HCT116 (cell line): Measurements from ENCODE around the gene TBX15. TPM values are rescaled to one million over a fixed set of nuclear protein-coding genes. Genes with fewer than 3 reads are reported as not detected.

ENCODE experiments used
- ATAC-seq: fragments of 200-7000 bp; cut with Tn5 transposase; 2 replicates; pipeline ENCODE4 v1.9.1; 2020; ENCODE audit warnings: mild to moderate bottlenecking, moderate library complexity
- BruUV-seq: library from RNA; stranded (reverse); fragments of 400-500 nt; replicated peaks from 2 replicates; lab custom pipeline; 2021; lab: Mats Ljungman, UMichigan
- CTCF ChIA-PET: fragments of 300-600 bp; sonication (Branson Sonifier 250); formaldehyde crosslinking; loops from one replicate; lab custom pipeline; 2021; ENCODE audit warnings: antibody characterized with exemption; lab: Charles Lee
- POLR2A ChIA-PET: fragments of 300-600, 350-600 bp; sonication (Branson Sonifier 250); formaldehyde crosslinking; loops from one replicate; lab custom pipeline; 2021; ENCODE audit warnings: antibody characterized with exemption; lab: Charles Lee
- RAD21 ChIA-PET, 2 experiments: fragments of 300-600 bp; sonication (Branson Sonifier 250); formaldehyde crosslinking; loops; one replicate each; lab custom pipeline; 2023; ENCODE audit warnings: low total read pairs in 2 of 2; ENCODE audit not compliant: uncharacterized antibody in 2 of 2, unreplicated experiment in 2 of 2, low non-redundant PET in 1 of 2; lab: Charles Lee
- DNase-seq: peaks from one replicate; pipeline ENCODE4 v3.0.0-alpha.2; 2010; ENCODE audit warnings: low read depth, low spot score
- H2AFZ ChIP-seq: fragments of 200-600 bp; shearing (Covaris generic), sonication (generic); 2 replicates; pipeline ENCODE4 v1.6.1; 2017; ENCODE audit warnings: low read depth, mixed run types, mixed read lengths, antibody characterized with exemption, low read length; ENCODE audit not compliant: poor library complexity, severe bottlenecking
- H3K27ac ChIP-seq: 2 replicates; pipeline ENCODE4 v1.5.1; 2012; ENCODE audit warnings: low read depth, low read length
- H3K27me3 ChIP-seq: fragments of 200-600 bp; sonication (generic); 2 replicates; pipeline ENCODE4 v1.6.1; 2016; ENCODE audit warnings: mixed run types, low read length, mixed read lengths; ENCODE audit not compliant: insufficient read depth
- H3K36me3 ChIP-seq, 2 experiments: fragments of 200-500 bp in 1 of 2; fragments of 200-600 bp in 1 of 2; sonication (Bioruptor generic) in 1 of 2; sonication (generic) in 1 of 2; 2 replicates each; pipeline versions ENCODE4 v1.5.1 to v1.6.1; 2014 to 2016; ENCODE audit warnings: low read length in 2 of 2, inconsistent platforms in 1 of 2, mixed read lengths in 1 of 2, mixed run types in 1 of 2; ENCODE audit not compliant: insufficient read depth in 2 of 2, control insufficient read depth in 1 of 2
- H3K4me1 ChIP-seq, 2 experiments: fragments of 200-600 bp in 1 of 2; sonication (generic) in 1 of 2; 2 replicates each; pipeline versions ENCODE4 v1.5.1 to v1.6.1; 2012 to 2017; ENCODE audit warnings: low read length in 2 of 2, inconsistent platforms in 1 of 2, mild to moderate bottlenecking in 1 of 2, mixed read lengths in 1 of 2, mixed run types in 1 of 2, moderate library complexity in 1 of 2; ENCODE audit not compliant: insufficient read depth in 2 of 2, control insufficient read depth in 1 of 2
- H3K4me2 ChIP-seq: fragments of 200-600 bp; sonication (generic); 2 replicates; pipeline ENCODE4 v1.6.1; 2017; ENCODE audit warnings: mixed run types, low read length, mixed read lengths
- H3K4me3 ChIP-seq, 2 experiments: fragments of 200-600 bp in 1 of 2; sonication (generic) in 1 of 2; replicated peaks in 1 of 2; 2 replicates each; pipeline ENCODE4 v1.5.1; 2011 to 2016; ENCODE audit warnings: low read length in 2 of 2, control low read depth in 1 of 2, low read depth in 1 of 2, mild to moderate bottlenecking in 1 of 2, mixed read lengths in 1 of 2, mixed run types in 1 of 2
- H3K79me2 ChIP-seq: fragments of 200-600 bp; sonication (generic); 2 replicates; pipeline ENCODE4 v1.6.1; 2017; ENCODE audit warnings: mild to moderate bottlenecking, mixed run types, low read length, moderate library complexity, mixed read lengths; ENCODE audit not compliant: insufficient read depth
- H3K9ac ChIP-seq: fragments of 200-600 bp; sonication (generic); 2 replicates; pipeline ENCODE4 v1.6.1; 2016; ENCODE audit warnings: low read length, mixed read lengths
- H3K9me2 ChIP-seq: fragments of 200-600 bp; sonication (generic), shearing (Covaris generic); 2 replicates; pipeline ENCODE4 v1.6.1; 2017; ENCODE audit warnings: mixed run types, mild to moderate bottlenecking, moderate library complexity; ENCODE audit not compliant: insufficient read depth
- H3K9me3 ChIP-seq, 2 experiments: fragments of 200-500 bp in 1 of 2; fragments of 200-600 bp in 1 of 2; sonication (Bioruptor generic) in 1 of 2; sonication (generic) in 1 of 2; 2 replicates each; pipeline ENCODE4 v1.6.1; 2014 to 2017; ENCODE audit warnings: low read length in 2 of 2, mixed read lengths in 2 of 2, inconsistent platforms in 1 of 2, low read depth in 1 of 2, mild to moderate bottlenecking in 1 of 2, mixed run types in 1 of 2, moderate library complexity in 1 of 2; ENCODE audit not compliant: control insufficient read depth in 1 of 2, insufficient read depth in 1 of 2
- H4K20me1 ChIP-seq: fragments of 200-600 bp; sonication (generic), shearing (Covaris generic); 2 replicates; pipeline ENCODE4 v1.6.1; 2017; ENCODE audit warnings: mixed run types, mild to moderate bottlenecking, moderate library complexity; ENCODE audit not compliant: insufficient read depth
- CBX3 ChIP-seq: IDR thresholded peaks from 2 replicates; pipeline ENCODE4 v1.6.1; 2012; ENCODE audit warnings: low read depth
- CEBPB ChIP-seq: IDR thresholded peaks from 2 replicates; pipeline ENCODE4 v1.6.1; 2012; ENCODE audit warnings: low read depth
- EGR1 ChIP-seq: IDR thresholded peaks from 2 replicates; pipeline ENCODE4 v1.6.1; 2012; ENCODE audit warnings: low read depth
- ELF1 ChIP-seq: IDR thresholded peaks from 2 replicates; pipeline ENCODE4 v1.6.1; 2012; ENCODE audit warnings: low read depth, borderline replicate concordance
- EZH2 ChIP-seq: fragments of 200-600 bp; sonication (generic); IDR thresholded peaks from 2 replicates; pipeline ENCODE4 v1.6.1; 2017; ENCODE audit warnings: antibody characterized with exemption, mixed run types
- FOSL1 ChIP-seq: IDR thresholded peaks from 2 replicates; pipeline ENCODE4 v1.6.1; 2012; ENCODE audit warnings: low read depth
- JUND ChIP-seq: IDR thresholded peaks from 2 replicates; pipeline ENCODE4 v1.6.1; 2012
- POLR2AphosphoS5 ChIP-seq: IDR thresholded peaks from 2 replicates; pipeline ENCODE4 v1.6.1; 2011; ENCODE audit warnings: mild to moderate bottlenecking, low read depth, low read length, moderate library complexity
- SP1 ChIP-seq: IDR thresholded peaks from 2 replicates; pipeline ENCODE4 v1.6.1; 2012; ENCODE audit warnings: low read depth
- SRF ChIP-seq: IDR thresholded peaks from 2 replicates; pipeline ENCODE4 v1.6.1; 2012; ENCODE audit warnings: low read depth
- TCF7L2 ChIP-seq: IDR thresholded peaks from 2 replicates; pipeline ENCODE4 v1.7.0; 2011; ENCODE audit warnings: borderline replicate concordance, inconsistent platforms; ENCODE audit not compliant: insufficient read depth, insufficient read length; ENCODE audit errors: extremely low read depth
- ZFX ChIP-seq: fragments of 450-650 bp; IDR thresholded peaks from 2 replicates; pipeline ENCODE4 v1.6.1; 2017
- ZNF274 ChIP-seq: fragments of 200-500 bp; sonication (Bioruptor generic); IDR thresholded peaks from 2 replicates; pipeline ENCODE4 v1.6.1; 2014; ENCODE audit warnings: mild to moderate bottlenecking, low read depth, low read length, inconsistent platforms
- intact Hi-C: fragments of 100-400 bp; cut with micrococcal nuclease; formaldehyde crosslinking; loops from 2 replicates; pipeline ENCODE4 v1.10.0; 2022
- total RNA-seq: library from RNA; stranded (reverse); gene quantifications from one replicate; pipeline ENCODE4 v1.2.1, GENCODE V29; 2021; ENCODE audit not compliant: unreplicated experiment
- TF ChIP-seq, protein P1 (sequence below): IDR thresholded peaks from 2 replicates; pipeline ENCODE4 v1.6.1; 2012; ENCODE audit warnings: low read depth
- TF ChIP-seq, protein P2 (sequence below): IDR thresholded peaks from 2 replicates; pipeline ENCODE4 v1.6.1; 2011; ENCODE audit warnings: mild to moderate bottlenecking, low read length, moderate library complexity; ENCODE audit not compliant: insufficient replicate concordance; ENCODE audit errors: extremely low read depth

Gene TBX15
- total RNA-seq, 1 experiment from 2014 or later = not detected

DNA sequence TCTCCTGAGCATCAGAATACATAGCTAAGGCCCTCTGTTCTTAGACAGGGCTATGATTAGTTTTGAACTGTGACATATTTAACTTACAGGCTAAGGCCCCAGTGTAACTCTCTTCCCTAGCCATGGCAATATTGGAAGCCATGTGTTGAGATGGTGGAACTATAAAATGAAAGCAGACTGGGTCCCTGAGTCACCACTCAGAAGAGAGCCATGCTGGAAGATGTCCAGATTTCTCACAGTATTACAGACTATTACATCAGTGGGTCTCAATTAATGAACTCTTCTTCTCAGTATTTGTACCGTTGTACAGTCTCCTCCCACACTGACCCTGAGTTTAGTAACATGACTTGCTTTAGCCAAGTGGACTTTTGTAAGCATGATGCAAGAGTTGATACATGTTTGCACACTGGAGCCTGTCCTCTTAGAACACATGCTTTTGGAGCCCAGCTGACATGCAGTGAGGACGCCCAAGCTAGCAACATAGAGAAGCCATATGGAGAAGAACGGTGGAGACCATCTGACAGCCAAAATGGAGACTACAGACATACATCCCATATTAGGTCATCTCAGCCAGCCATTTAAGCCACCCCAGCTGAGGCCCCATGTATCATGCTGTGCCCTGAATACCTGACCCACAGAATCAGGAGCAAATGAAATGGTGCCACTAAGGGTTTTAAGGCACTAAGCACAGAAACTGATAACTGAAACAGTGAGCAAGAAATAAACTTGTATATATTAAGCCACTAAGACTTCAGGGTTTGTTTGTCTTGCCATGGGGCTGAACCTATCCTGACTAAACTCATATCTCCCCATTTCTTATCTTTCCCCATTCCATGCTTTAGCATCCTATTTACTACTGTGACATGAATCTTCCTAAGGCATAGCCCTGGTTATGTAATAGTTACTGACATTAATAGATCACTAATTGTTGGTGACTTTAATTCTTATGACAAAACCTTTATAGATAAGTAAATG is 24.4 kb downstream of the TBX15 start:
- H3K27me3 ChIP-seq = no peaks in the 10 kb centered on the region
- POLR2A ChIA-PET = no interaction called here
- no TSS peak for BruUV-seq
- no peak for ATAC-seq
- H3K9me2 ChIP-seq = no peaks in the 10 kb centered on the region
- no peaks in the 10 kb centered on the region for H4K20me1 ChIP-seq
- no peaks in the 10 kb centered on the region for H3K9me3 ChIP-seq
- CTCF ChIA-PET = no interaction called here
- intact Hi-C loops = no loop called here
- H3K79me2 ChIP-seq = no peaks in the 10 kb centered on the region
- DNase-seq = peak; percentile 35
- no peak overlapping the region for H3K4me2 ChIP-seq
- RAD21 ChIA-PET = no interaction called here
- no peaks in the 10 kb centered on the region for H3K36me3 ChIP-seq
- H3K27ac ChIP-seq = no peak overlapping the region
- H3K4me1 ChIP-seq = no peaks in the 10 kb centered on the region
- peak; percentile 31 for TF ChIP-seq JUND
- TF ChIP-seq, protein P1, sequence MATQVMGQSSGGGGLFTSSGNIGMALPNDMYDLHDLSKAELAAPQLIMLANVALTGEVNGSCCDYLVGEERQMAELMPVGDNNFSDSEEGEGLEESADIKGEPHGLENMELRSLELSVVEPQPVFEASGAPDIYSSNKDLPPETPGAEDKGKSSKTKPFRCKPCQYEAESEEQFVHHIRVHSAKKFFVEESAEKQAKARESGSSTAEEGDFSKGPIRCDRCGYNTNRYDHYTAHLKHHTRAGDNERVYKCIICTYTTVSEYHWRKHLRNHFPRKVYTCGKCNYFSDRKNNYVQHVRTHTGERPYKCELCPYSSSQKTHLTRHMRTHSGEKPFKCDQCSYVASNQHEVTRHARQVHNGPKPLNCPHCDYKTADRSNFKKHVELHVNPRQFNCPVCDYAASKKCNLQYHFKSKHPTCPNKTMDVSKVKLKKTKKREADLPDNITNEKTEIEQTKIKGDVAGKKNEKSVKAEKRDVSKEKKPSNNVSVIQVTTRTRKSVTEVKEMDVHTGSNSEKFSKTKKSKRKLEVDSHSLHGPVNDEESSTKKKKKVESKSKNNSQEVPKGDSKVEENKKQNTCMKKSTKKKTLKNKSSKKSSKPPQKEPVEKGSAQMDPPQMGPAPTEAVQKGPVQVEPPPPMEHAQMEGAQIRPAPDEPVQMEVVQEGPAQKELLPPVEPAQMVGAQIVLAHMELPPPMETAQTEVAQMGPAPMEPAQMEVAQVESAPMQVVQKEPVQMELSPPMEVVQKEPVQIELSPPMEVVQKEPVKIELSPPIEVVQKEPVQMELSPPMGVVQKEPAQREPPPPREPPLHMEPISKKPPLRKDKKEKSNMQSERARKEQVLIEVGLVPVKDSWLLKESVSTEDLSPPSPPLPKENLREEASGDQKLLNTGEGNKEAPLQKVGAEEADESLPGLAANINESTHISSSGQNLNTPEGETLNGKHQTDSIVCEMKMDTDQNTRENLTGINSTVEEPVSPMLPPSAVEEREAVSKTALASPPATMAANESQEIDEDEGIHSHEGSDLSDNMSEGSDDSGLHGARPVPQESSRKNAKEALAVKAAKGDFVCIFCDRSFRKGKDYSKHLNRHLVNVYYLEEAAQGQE = no peak
- peak; percentile 87 for TF ChIP-seq CEBPB
- H3K9ac ChIP-seq = no peak overlapping the region
- no peak overlapping the region for H3K4me3 ChIP-seq
- H2AFZ ChIP-seq = no peak overlapping the region

DNA sequence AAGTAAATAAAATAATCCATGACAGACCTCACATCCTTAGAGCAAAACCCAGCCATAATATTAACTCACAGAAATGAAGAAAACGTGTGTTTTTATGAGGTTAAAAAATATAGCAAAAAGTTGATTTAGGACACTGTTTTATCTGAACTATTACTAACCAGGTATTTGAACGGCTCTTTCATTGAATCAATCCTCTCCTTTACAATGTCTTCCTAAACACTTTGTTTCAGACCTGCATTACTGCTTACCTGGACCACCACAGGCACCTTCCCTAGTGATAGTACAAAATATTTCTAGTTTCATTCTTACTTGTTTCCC is 25.0 kb downstream of the TBX15 start:
- Histone ChIP-seq H3K79me2 (no peaks in the 10 kb centered on the region), H3K27ac (no peak overlapping the region), H3K4me2 (no peak overlapping the region), H3K9me3 (no peaks in the 10 kb centered on the region), H3K27me3 (no peaks in the 10 kb centered on the region), H3K9ac (no peak overlapping the region), H2AFZ (no peak overlapping the region), H3K4me1 (no peaks in the 10 kb centered on the region), H3K4me3 (no peak overlapping the region), H3K36me3 (no peaks in the 10 kb centered on the region), H4K20me1 (no peaks in the 10 kb centered on the region), H3K9me2 (no peaks in the 10 kb centered on the region)
- POLR2A ChIA-PET = no interaction called here
- no peak for DNase-seq
- CTCF ChIA-PET = no interaction called here
- RAD21 ChIA-PET = no interaction called here
- ATAC-seq = no peak
- BruUV-seq = no TSS peak
- intact Hi-C loops = no loop called here
- TF ChIP-seq CBX3 (no peak), ZNF274 (no peak), SRF (no peak), EZH2 (no peak), EGR1 (no peak), TCF7L2 (no peak), POLR2AphosphoS5 (no peak), ZFX (no peak), SP1 (no peak), ELF1 (no peak), FOSL1 (no peak)
- TF ChIP-seq, protein P2, sequence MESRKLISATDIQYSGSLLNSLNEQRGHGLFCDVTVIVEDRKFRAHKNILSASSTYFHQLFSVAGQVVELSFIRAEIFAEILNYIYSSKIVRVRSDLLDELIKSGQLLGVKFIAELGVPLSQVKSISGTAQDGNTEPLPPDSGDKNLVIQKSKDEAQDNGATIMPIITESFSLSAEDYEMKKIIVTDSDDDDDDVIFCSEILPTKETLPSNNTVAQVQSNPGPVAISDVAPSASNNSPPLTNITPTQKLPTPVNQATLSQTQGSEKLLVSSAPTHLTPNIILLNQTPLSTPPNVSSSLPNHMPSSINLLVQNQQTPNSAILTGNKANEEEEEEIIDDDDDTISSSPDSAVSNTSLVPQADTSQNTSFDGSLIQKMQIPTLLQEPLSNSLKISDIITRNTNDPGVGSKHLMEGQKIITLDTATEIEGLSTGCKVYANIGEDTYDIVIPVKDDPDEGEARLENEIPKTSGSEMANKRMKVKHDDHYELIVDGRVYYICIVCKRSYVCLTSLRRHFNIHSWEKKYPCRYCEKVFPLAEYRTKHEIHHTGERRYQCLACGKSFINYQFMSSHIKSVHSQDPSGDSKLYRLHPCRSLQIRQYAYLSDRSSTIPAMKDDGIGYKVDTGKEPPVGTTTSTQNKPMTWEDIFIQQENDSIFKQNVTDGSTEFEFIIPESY = no peak
